Neural cell (in vitro differentiated cells): Measurements from ENCODE around the gene MED29. TPM values are rescaled to one million over a fixed set of nuclear protein-coding genes. Genes with fewer than 3 reads are reported as not detected.

Experiments
- H2AFZ ChIP-seq: fragments of 200-600, 300-800 bp; sonication (generic), shearing (Covaris generic); 2 replicates; pipeline ENCODE4 v1.6.0; 2014; ENCODE audit warnings: low read depth, mild to moderate bottlenecking, antibody characterized with exemption, low read length, moderate library complexity
- H3F3A ChIP-seq: fragments of 200-600 bp; shearing (Covaris generic); 2 replicates; pipeline ENCODE4 v1.6.1; 2016; ENCODE audit warnings: mild to moderate bottlenecking, moderate library complexity, mixed read lengths, antibody characterized with exemption, low read length; ENCODE audit not compliant: insufficient read depth, poor library complexity, severe bottlenecking
- H3K27ac ChIP-seq: fragments of 200-600, 300-800 bp; sonication (generic), shearing (Covaris generic); 2 replicates; pipeline ENCODE4 v1.5.1; 2014; ENCODE audit warnings: mild to moderate bottlenecking, low read length, moderate library complexity
- H3K27me3 ChIP-seq: fragments of 300-800, 200-600 bp; sonication (generic), shearing (Covaris generic); 2 replicates; pipeline ENCODE4 v1.6.0; 2014; ENCODE audit warnings: mild to moderate bottlenecking, low read depth, low read length, moderate library complexity; ENCODE audit not compliant: insufficient read depth
- H3K36me3 ChIP-seq: fragments of 300-800, 200-600 bp; sonication (generic), shearing (Covaris generic); 2 replicates; pipeline ENCODE4 v1.5.1; 2014; ENCODE audit warnings: mild to moderate bottlenecking, antibody characterized with exemption, low read length, moderate library complexity; ENCODE audit not compliant: insufficient read depth
- H3K4me2 ChIP-seq: fragments of 300-800, 200-600 bp; sonication (generic), shearing (Covaris generic); 2 replicates; pipeline ENCODE4 v1.6.0; 2014; ENCODE audit warnings: mild to moderate bottlenecking, low read length
- H3K4me3 ChIP-seq: fragments of 300-800, 200-600 bp; sonication (generic), shearing (Covaris generic); 2 replicates; pipeline ENCODE4 v1.5.1; 2014; ENCODE audit warnings: mild to moderate bottlenecking, low read length, moderate library complexity
- H3K79me2 ChIP-seq: fragments of 200-600 bp; shearing (Covaris generic); replicated peaks from 2 replicates; pipeline ENCODE4 v1.6.0; 2014; ENCODE audit warnings: mild to moderate bottlenecking, low read length, moderate library complexity; ENCODE audit not compliant: insufficient read depth
- H3K9ac ChIP-seq: fragments of 300-800, 200-600 bp; sonication (generic), shearing (Covaris generic); 2 replicates; pipeline ENCODE4 v1.6.1; 2016; ENCODE audit warnings: mild to moderate bottlenecking, low read length, mixed read lengths
- H3K9me2 ChIP-seq: fragments of 200-600 bp; shearing (Covaris generic); 2 replicates; pipeline ENCODE4 v1.6.1; 2016; ENCODE audit warnings: mild to moderate bottlenecking, low read length, mixed read lengths; ENCODE audit not compliant: insufficient read depth
- H3K9me3 ChIP-seq: fragments of 200-600, 300-800 bp; sonication (generic), shearing (Covaris generic); 2 replicates; pipeline ENCODE4 v1.6.1; 2016; ENCODE audit warnings: mild to moderate bottlenecking, mixed run types, low read length, moderate library complexity, mixed read lengths
- H4K20me1 ChIP-seq: fragments of 200-600 bp; shearing (Covaris generic); 2 replicates; pipeline ENCODE4 v1.6.1; 2016; ENCODE audit warnings: mild to moderate bottlenecking, mixed run types; ENCODE audit not compliant: insufficient read depth
- EP300 ChIP-seq: fragments of 450-650 bp; conservative IDR thresholded peaks from 2 replicates; pipeline ENCODE4 v1.6.1; 2014; ENCODE audit warnings: antibody characterized with exemption, mild to moderate bottlenecking, moderate library complexity; ENCODE audit not compliant: poor library complexity, severe bottlenecking
- EZH2 ChIP-seq: fragments of 200-600, 300-800 bp; shearing (Covaris generic), sonication (generic); IDR thresholded peaks from 2 replicates; pipeline ENCODE4 v1.6.1; 2014; ENCODE audit warnings: antibody characterized with exemption, low read length, borderline replicate concordance, mild to moderate bottlenecking; ENCODE audit not compliant: insufficient read depth, poor library complexity, severe bottlenecking
- MXI1 ChIP-seq: fragments of 450-650 bp; conservative IDR thresholded peaks from 2 replicates; pipeline ENCODE4 v1.6.1; 2014; ENCODE audit warnings: antibody characterized with exemption, mild to moderate bottlenecking; ENCODE audit not compliant: poor library complexity, severe bottlenecking
- POLR2AphosphoS5 ChIP-seq: IDR thresholded peaks from 2 replicates; pipeline ENCODE4 v1.6.1; 2012
- RAD21 ChIP-seq: fragments of 450-650 bp; conservative IDR thresholded peaks from 2 replicates; pipeline ENCODE4 v1.6.1; 2014; ENCODE audit warnings: antibody characterized with exemption, mild to moderate bottlenecking, moderate library complexity
- SMC3 ChIP-seq: fragments of 450-650 bp; conservative IDR thresholded peaks from 2 replicates; pipeline ENCODE4 v1.6.1; 2014; ENCODE audit warnings: antibody characterized with exemption, mild to moderate bottlenecking, moderate library complexity; ENCODE audit not compliant: poor library complexity
- TAF1 ChIP-seq: IDR thresholded peaks from 2 replicates; pipeline ENCODE4 v1.6.1; 2012; ENCODE audit warnings: low read depth
- polyA plus RNA-seq: library from polyadenylated mRNA; depleted of rRNA; stranded (reverse); fragments of >200 nt; gene quantifications from 2 replicates; pipeline ENCODE4 v1.2.3, GENCODE V29; 2014
- TF ChIP-seq, protein P1 (sequence below): fragments of 450-650 bp; IDR thresholded peaks from 2 replicates; pipeline ENCODE4 v1.5.1; 2014; ENCODE audit warnings: antibody characterized with exemption, mild to moderate bottlenecking, moderate library complexity; ENCODE audit not compliant: poor library complexity, severe bottlenecking
- TF ChIP-seq, protein P2 (sequence below): IDR thresholded peaks from 2 replicates; pipeline ENCODE4 v1.6.1; 2012; ENCODE audit warnings: borderline replicate concordance

The MED29 gene
- polyA plus RNA-seq, 1 donor from 2014 or later: 39.5 TPM

DNA sequence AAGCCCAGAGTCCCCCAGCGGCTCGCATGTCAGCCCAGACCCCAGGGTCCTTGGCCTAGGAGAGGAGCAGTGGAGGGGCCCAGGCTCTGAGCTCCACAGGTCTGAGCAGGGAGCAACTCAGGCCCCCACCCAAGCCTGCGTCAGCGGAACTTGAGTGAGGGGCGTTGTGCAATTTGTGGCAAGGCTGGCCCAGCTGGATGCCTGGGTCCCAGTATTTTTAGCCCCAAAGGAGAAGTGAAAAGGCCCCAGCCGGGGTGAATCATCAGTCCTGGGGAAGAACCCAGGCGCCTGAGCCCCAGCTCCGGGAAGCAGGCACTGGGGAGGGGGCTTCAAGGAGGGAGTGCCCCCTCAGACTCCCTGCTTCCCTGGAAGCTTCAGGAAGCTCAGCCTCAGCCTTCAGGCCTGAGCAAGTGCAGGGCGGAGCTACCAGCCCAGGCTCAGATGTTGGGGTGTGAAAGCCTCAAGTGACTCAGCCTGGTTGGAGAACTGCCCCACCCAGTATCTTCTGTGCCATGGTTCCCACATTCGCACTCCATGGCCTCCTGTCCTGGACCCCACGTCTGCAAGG lies 7.2 kb downstream of the MED29 start:
- Histone ChIP-seq H3K27ac (no peak overlapping the region), H3K9ac (no peak overlapping the region), H3K9me2 (no peaks in the 10 kb centered on the region), H4K20me1 (no peaks in the 10 kb centered on the region), H3K36me3 (no peaks in the 10 kb centered on the region), H3K9me3 (no peaks in the 10 kb centered on the region), H3K4me3 (no peak overlapping the region), H3F3A (no peaks in the 10 kb centered on the region), H3K79me2 (no peaks in the 10 kb centered on the region), H3K27me3 (no peaks in the 10 kb centered on the region), H3K4me2 (no peak overlapping the region), H2AFZ (no peak overlapping the region)
- TF ChIP-seq POLR2AphosphoS5 (no peak), TAF1 (no peak), EZH2 (no peak), EP300 (no peak), RAD21 (no peak), SMC3 (no peak), MXI1 (no peak)
- TF ChIP-seq, protein P1, sequence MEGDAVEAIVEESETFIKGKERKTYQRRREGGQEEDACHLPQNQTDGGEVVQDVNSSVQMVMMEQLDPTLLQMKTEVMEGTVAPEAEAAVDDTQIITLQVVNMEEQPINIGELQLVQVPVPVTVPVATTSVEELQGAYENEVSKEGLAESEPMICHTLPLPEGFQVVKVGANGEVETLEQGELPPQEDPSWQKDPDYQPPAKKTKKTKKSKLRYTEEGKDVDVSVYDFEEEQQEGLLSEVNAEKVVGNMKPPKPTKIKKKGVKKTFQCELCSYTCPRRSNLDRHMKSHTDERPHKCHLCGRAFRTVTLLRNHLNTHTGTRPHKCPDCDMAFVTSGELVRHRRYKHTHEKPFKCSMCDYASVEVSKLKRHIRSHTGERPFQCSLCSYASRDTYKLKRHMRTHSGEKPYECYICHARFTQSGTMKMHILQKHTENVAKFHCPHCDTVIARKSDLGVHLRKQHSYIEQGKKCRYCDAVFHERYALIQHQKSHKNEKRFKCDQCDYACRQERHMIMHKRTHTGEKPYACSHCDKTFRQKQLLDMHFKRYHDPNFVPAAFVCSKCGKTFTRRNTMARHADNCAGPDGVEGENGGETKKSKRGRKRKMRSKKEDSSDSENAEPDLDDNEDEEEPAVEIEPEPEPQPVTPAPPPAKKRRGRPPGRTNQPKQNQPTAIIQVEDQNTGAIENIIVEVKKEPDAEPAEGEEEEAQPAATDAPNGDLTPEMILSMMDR: no peak
- TF ChIP-seq, protein P2, sequence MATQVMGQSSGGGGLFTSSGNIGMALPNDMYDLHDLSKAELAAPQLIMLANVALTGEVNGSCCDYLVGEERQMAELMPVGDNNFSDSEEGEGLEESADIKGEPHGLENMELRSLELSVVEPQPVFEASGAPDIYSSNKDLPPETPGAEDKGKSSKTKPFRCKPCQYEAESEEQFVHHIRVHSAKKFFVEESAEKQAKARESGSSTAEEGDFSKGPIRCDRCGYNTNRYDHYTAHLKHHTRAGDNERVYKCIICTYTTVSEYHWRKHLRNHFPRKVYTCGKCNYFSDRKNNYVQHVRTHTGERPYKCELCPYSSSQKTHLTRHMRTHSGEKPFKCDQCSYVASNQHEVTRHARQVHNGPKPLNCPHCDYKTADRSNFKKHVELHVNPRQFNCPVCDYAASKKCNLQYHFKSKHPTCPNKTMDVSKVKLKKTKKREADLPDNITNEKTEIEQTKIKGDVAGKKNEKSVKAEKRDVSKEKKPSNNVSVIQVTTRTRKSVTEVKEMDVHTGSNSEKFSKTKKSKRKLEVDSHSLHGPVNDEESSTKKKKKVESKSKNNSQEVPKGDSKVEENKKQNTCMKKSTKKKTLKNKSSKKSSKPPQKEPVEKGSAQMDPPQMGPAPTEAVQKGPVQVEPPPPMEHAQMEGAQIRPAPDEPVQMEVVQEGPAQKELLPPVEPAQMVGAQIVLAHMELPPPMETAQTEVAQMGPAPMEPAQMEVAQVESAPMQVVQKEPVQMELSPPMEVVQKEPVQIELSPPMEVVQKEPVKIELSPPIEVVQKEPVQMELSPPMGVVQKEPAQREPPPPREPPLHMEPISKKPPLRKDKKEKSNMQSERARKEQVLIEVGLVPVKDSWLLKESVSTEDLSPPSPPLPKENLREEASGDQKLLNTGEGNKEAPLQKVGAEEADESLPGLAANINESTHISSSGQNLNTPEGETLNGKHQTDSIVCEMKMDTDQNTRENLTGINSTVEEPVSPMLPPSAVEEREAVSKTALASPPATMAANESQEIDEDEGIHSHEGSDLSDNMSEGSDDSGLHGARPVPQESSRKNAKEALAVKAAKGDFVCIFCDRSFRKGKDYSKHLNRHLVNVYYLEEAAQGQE: no peak

DNA sequence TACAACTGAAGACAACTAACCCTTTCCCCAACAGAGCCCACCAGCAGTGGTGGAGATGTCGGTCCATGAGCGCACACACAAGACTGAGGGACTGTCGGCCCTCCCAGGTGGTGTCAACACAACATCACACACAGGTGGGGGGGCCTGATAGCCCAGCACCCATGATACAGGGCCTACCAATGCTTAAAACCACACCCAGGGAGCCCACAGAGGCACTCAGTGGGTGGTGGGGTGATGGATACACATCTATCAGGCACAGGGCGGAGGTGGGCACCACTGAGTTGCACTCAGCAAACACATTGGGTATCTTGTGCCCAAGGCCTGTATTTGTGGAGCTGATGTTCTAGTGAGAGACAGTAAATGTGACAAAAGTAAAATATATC lies 8.5 kb downstream of the MED29 start:
- Histone ChIP-seq H3K4me3 (no peak overlapping the region), H4K20me1 (no peaks in the 10 kb centered on the region), H3K9ac (no peak overlapping the region), H3K4me2 (no peak overlapping the region), H3K79me2 (no peaks in the 10 kb centered on the region), H3K9me3 (no peaks in the 10 kb centered on the region), H3F3A (no peaks in the 10 kb centered on the region), H3K36me3 (no peaks in the 10 kb centered on the region), H3K27me3 (no peaks in the 10 kb centered on the region), H3K27ac (no peak overlapping the region), H2AFZ (no peak overlapping the region), H3K9me2 (no peaks in the 10 kb centered on the region)
- TF ChIP-seq MXI1 (no peak), EP300 (no peak), POLR2AphosphoS5 (no peak), RAD21 (no peak), TAF1 (no peak), EZH2 (no peak), SMC3 (no peak)
- TF ChIP-seq, protein P1: no peak
- TF ChIP-seq, protein P2: no peak
